Measurements from ENCODE around the gene PSENEN. TPM values are rescaled to one million over a fixed set of nuclear protein-coding genes. Genes with fewer than 3 reads are reported as not detected.
A peak's percentile ranks its signal among the peaks of the same experiment; 100 is the strongest.

Gene PSENEN
- total RNA-seq, 3 donors from 2014 or later = 56.7 to 92.1 (median 90.2) TPM

DNA sequence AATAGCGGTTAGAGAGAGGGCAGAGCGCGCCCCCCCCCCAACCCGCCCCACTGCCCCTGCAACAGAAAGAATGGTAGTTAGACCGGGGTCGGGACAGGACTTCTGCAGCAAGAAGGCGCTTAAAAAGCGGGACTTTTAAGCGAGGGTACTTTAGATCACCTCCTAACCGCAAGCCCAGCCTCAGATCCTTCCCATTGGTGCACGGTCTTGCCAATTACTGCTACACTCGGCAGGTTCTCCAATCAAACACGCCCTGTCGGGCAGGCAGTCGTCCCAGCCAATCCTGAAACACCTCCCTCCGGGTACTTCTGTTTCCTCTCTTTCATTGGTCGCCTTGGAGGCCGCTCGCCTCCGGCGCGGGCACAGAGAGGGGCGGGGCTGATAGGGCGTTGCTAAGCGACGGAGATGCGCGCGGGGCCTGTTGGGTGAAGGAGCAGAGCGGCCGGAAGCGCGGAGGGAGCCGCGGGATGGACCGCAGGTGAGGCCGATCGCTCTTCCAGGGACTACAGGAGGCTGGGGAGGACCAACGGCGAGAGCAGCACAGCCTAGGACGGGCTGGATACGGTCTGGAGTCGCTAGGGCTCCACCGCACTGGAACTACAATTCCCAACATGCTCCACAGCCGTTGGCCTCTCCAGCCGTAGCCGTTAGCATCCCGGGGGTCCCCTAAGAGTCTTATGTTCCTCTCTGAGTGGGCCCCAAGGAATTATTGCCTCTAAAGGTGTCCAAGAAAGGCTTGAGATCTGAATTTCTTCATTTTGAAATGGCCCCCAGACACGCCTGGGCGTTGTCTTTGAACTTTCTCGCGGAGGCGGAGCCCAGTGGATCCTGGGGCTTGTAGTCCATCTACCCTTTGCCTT lies 12.5 kb downstream of the PSENEN start, which contains the start of gene PROSER3:
PROSER3 (plus strand) TSS at position 428 of the 860 bp plus-strand sequence; CDS start at position 468, 40 bp downstream.
- intact Hi-C loops (cut with DNase I, micrococcal nuclease) = no loop called here
- H3K4me1 ChIP-seq (ENCODE audit: low read depth) = peaks cover 32% of the 10 kb centered on the region
- H3K36me3 ChIP-seq (ENCODE audit: low read depth) = peaks cover under 1% of the 10 kb centered on the region
- no peaks in the 10 kb centered on the region for H3K9me3 ChIP-seq
- ATAC-seq (peak; percentile 95), DNase-seq (peak; percentile 98 to 99 (median 99))
- TF ChIP-seq CTCF (IDR thresholded peaks at IDR 0.05) = no peak
- H3K4me3 ChIP-seq = peak within 1 kb of the TSS; percentile 80

DNA sequence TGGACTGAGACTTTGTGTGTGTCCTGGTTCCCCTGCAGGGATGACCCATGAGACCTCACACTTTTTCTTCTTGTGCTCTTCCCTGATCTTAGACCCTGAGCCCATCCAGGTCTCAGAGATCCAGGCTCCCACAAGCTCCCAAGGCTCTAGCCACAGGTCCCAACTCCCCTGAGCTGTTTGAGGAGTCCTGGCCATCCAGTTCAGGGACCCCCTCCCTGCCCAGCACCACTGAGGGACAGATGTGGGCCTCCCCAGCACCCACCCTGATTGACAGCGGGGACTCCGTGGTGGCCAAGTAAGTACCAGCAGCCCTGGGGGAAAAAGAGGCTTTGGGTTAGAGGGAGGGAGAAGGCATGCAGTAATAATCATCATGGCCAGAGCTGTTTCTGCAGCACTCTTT lies 14.2 kb downstream of the PSENEN start:
- DNase-seq = no peak
- Histone ChIP-seq H3K4me1 (ENCODE audit: low read depth) (peaks cover 32% of the 10 kb centered on the region), H3K4me3 (no peak overlapping the region), H3K9me3 (no peaks in the 10 kb centered on the region), H3K36me3 (ENCODE audit: low read depth) (no peaks in the 10 kb centered on the region)
- no peak for TF ChIP-seq CTCF (IDR thresholded peaks at IDR 0.05)
- ATAC-seq = no peak
- intact Hi-C loops (cut with DNase I, micrococcal nuclease) = no loop called here

DNA sequence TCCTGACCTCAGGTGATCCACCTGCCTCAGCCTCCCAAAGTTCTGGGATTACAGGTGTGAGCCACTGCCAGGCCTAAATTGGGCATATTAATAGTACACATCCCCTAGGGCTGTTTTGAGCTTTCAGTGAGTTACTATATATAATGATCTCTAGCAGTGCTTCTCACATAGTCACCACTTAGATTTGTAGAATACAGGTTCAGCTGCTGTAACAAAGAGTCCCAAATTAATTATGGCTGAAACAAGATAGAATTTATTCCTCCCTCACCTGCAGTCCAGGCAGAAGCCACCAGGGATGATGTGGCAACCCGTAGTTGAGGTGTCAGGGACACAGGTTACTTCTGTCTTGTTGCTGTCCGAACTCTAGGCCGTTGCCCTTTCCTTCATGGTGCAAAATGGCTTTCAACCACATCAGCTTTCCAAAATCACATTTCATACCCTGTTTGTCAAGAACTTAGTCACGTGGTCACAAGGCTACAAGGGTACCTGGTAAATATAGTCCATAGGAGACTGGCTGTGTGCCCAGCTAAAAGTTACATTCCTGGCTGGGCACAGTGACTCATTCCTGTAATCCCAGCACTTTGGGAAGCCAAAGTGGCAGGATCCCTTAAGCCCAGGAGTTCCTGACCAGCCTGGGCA lies 15.4 kb downstream of the PSENEN start:
- no peak for DNase-seq
- Histone ChIP-seq H3K4me3 (no peak overlapping the region), H3K36me3 (ENCODE audit: low read depth) (no peaks in the 10 kb centered on the region), H3K9me3 (no peaks in the 10 kb centered on the region), H3K4me1 (ENCODE audit: low read depth) (peaks cover 25% of the 10 kb centered on the region)
- no peak for ATAC-seq
- intact Hi-C loops (cut with DNase I, micrococcal nuclease) = no loop called here
- no peak for TF ChIP-seq CTCF (IDR thresholded peaks at IDR 0.05)

GRCh38 chr19:35764432-35765315 lies 19.2 kb downstream of the PSENEN start:
- intact Hi-C loops (cut with DNase I, micrococcal nuclease) = no loop called here
- Histone ChIP-seq H3K4me1 (ENCODE audit: low read depth) (no peaks in the 10 kb centered on the region), H3K4me3 (no peak overlapping the region), H3K9me3 (no peaks in the 10 kb centered on the region), H3K36me3 (ENCODE audit: low read depth) (no peaks in the 10 kb centered on the region)
- ATAC-seq (no peak), DNase-seq (no peak)
- no peak for TF ChIP-seq CTCF (IDR thresholded peaks at IDR 0.05)

GRCh38 chr19:35766571-35767104 lies 21.2 kb downstream of the PSENEN start:
- intact Hi-C loops (cut with DNase I, micrococcal nuclease) = no loop called here
- no peaks in the 10 kb centered on the region for H3K36me3 ChIP-seq (ENCODE audit: low read depth)
- no peak for TF ChIP-seq CTCF (IDR thresholded peaks at IDR 0.05)
- no peaks in the 10 kb centered on the region for H3K9me3 ChIP-seq
- DNase-seq (no peak), ATAC-seq (peak; percentile 24)
- H3K4me3 ChIP-seq = no peak overlapping the region
- H3K4me1 ChIP-seq (ENCODE audit: low read depth) = no peaks in the 10 kb centered on the region
